ENCODE data around the gene RRAS. TPM values are rescaled to one million over a fixed set of nuclear protein-coding genes. Genes with fewer than 3 reads are reported as not detected.

The RRAS gene
- total RNA-seq, 1 donor from 2014 or later, result 10.6 TPM

- TF ChIP-seq CTCF (conservative IDR thresholded peaks at IDR 0.05), result no peak
- no peaks in the 10 kb centered on the region for H3K9me3 Mint-ChIP-seq
- no peak overlapping the region for H3K27ac Mint-ChIP-seq
- H3K27me3 Mint-ChIP-seq, result no peaks in the 10 kb centered on the region
- H3K4me1 Mint-ChIP-seq (ENCODE audit: unreplicated experiment), result peaks cover 20% of the 10 kb centered on the region
- H3K36me3 Mint-ChIP-seq, result no peaks in the 10 kb centered on the region
- no peak for DNase-seq (ENCODE audit: extremely low spot score, unreplicated experiment)
- no peak overlapping the region for H3K4me3 Mint-ChIP-seq
These were observed 6.6 kb upstream of the RRAS start for GRCh38 chr19:49646586-49646985.

GRCh38 chr19:49645995-49646394 lies 6.1 kb upstream of the RRAS start:
- H3K27me3 Mint-ChIP-seq, result no peaks in the 10 kb centered on the region
- DNase-seq (ENCODE audit: extremely low spot score, unreplicated experiment), result no peak
- peaks cover 23% of the 10 kb centered on the region for H3K4me1 Mint-ChIP-seq (ENCODE audit: unreplicated experiment)
- H3K36me3 Mint-ChIP-seq, result no peaks in the 10 kb centered on the region
- H3K9me3 Mint-ChIP-seq, result no peaks in the 10 kb centered on the region
- no peak for TF ChIP-seq CTCF (conservative IDR thresholded peaks at IDR 0.05)
- no peak overlapping the region for H3K27ac Mint-ChIP-seq
- no peak overlapping the region for H3K4me3 Mint-ChIP-seq

- DNase-seq (ENCODE audit: extremely low spot score, unreplicated experiment), result no peak
- Mint-ChIP-seq H3K27ac (no peak overlapping the region), H3K27me3 (no peaks in the 10 kb centered on the region), H3K4me1 (ENCODE audit: unreplicated experiment) (peaks cover 27% of the 10 kb centered on the region), H3K36me3 (no peaks in the 10 kb centered on the region), H3K9me3 (no peaks in the 10 kb centered on the region), H3K4me3 (no peak overlapping the region)
- no peak for TF ChIP-seq CTCF (conservative IDR thresholded peaks at IDR 0.05)
These were observed 5.6 kb upstream of the RRAS start for GRCh38 chr19:49645592-49645991.

- no peak for DNase-seq (ENCODE audit: extremely low spot score, unreplicated experiment)
- Mint-ChIP-seq H3K36me3 (no peaks in the 10 kb centered on the region), H3K27ac (peak overlapping the region; percentile 100), H3K4me3 (peak overlapping the region; percentile 98), H3K9me3 (no peaks in the 10 kb centered on the region), H3K4me1 (ENCODE audit: unreplicated experiment) (peaks cover 40% of the 10 kb centered on the region), H3K27me3 (no peaks in the 10 kb centered on the region)
- no peak for TF ChIP-seq CTCF (conservative IDR thresholded peaks at IDR 0.05)
These were observed 3.5 kb upstream of the RRAS start for GRCh38 chr19:49643466-49643865.

- H3K4me1 Mint-ChIP-seq (ENCODE audit: unreplicated experiment), result peaks cover 47% of the 10 kb centered on the region
- no peak for TF ChIP-seq CTCF (conservative IDR thresholded peaks at IDR 0.05)
- H3K4me3 Mint-ChIP-seq, result peak overlapping the region; percentile 98
- H3K9me3 Mint-ChIP-seq, result no peaks in the 10 kb centered on the region
- H3K36me3 Mint-ChIP-seq, result no peaks in the 10 kb centered on the region
- H3K27me3 Mint-ChIP-seq, result no peaks in the 10 kb centered on the region
- peak overlapping the region; percentile 100 for H3K27ac Mint-ChIP-seq
- DNase-seq (ENCODE audit: extremely low spot score, unreplicated experiment), result no peak
These were observed 2.6 kb upstream of the RRAS start for GRCh38 chr19:49642492-49643035.

Data from type B pancreatic cell (in vitro differentiated cells).